Islet of Langerhans (tissue), 1 donor: ENCODE data around the gene CLPX.
"Not testable (repeated sequence)": the region's sequence is repeated elsewhere in the genome, so short reads cannot be mapped to it uniquely, and the experiment has no call there.

Experiments used
- FAIRE-seq: peaks from one replicate; lab custom pipeline; 2011; peaks lifted over from hg19 to GRCh38; lab: Jason Lieb, UNC

The CLPX gene

GRCh38 chr15:65204931-65205660, 20.0 kb upstream of the CLPX start:
- no peak for FAIRE-seq

GRCh38 chr15:65204236-65204930, 19.2 kb upstream of the CLPX start:
- no peak for FAIRE-seq

DNA sequence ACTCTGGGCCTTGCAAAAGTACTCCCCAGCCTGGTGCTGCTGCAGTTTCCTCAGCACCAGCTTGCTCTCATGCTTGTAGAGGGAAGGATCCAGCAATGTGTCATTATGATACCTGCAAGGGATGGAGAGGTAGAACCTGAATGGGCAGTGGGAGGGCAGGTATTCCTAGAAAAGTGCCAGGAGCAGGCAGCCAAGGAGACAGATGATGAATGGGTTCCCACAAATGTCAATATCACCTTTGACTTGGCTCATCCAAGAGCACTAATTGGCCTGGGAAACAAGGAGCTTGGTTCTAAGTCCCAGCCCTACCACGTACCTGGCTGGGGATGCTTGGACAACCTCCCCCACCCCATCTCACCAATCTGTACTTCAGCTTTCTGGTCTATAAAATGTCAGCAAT, 16.8 kb upstream of the CLPX start:
- FAIRE-seq, result no peak

DNA sequence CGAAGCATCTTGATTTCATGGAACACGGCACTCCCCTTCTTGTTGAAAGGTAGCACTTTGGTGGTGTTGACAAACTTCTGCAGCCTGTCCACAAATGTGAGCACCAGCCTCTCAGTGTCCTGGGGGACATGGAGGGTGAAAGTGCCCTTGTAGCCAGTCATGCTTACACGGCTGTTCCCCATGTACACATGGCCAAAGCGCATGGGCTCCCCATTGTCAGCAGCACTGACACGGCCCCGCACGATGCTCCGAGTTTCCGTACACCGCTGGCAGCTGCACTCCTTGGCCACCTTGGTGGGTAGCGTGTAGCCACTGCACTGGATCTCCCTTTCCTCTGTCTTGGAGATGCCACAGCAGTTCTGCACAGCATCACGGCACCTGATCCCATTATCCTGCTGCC, 13.4 kb upstream of the CLPX start:
- FAIRE-seq, result no peak

DNA sequence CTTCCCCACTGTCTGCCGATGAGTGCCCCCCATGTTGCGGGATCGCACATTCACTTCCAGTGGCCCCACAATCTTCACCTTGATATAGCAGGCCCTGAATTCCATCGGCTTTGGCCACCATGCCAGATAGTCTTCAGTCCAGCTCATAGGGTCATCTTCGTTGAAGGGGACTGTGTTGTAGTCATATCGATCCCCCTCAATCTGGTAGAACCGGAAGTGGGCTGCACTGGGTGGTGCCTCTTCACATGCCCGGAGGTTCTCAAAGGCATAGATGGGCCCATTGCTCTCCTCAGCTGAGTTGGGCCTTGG, 12.1 kb upstream of the CLPX start:
- no peak for FAIRE-seq

GRCh38 chr15:65196637-65197336, 11.6 kb upstream of the CLPX start:
- no peak for FAIRE-seq

- FAIRE-seq, result no peak
These were observed 10.4 kb upstream of the CLPX start for GRCh38 chr15:65195548-65195923.

DNA sequence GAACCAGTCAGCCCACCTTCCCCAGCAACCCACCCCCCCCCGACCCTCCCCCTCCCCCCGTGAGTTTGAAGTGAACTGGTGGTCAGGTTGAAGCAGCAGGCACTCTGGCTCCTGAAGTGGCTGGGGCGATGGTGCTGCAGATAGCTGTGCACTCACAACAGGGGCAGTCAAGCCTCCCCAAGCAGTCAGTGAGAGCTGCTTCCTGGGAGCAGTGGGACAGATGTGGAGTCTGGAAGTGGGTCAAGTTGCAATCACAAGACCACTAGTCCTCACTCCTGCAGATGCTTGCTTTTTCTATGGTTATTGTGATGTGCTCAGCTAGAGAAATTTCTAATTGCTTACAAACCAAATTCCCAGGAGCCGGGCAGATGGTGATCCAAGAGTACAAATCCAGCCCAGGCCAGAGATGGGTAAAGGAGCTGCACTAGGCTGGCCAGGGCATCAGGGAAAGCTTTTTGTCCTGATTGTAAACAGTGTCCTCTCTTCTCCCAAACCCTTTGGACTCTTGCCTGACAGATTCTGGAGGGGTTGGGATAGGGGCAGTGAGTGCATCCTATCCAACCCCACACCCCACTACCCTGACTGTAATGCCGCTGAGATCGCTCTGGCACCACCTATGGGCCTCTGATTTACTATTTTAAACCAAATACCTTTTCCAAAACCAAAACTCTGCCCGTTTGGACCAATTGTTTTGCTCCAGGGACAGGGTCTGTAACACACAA, 9.8 kb upstream of the CLPX start:
- no peak for FAIRE-seq

- no peak for FAIRE-seq
These were observed 6.9 kb upstream of the CLPX start for GRCh38 chr15:65192016-65192415.

- FAIRE-seq, result no peak
These were observed 4.1 kb upstream of the CLPX start for GRCh38 chr15:65189102-65189740.

DNA sequence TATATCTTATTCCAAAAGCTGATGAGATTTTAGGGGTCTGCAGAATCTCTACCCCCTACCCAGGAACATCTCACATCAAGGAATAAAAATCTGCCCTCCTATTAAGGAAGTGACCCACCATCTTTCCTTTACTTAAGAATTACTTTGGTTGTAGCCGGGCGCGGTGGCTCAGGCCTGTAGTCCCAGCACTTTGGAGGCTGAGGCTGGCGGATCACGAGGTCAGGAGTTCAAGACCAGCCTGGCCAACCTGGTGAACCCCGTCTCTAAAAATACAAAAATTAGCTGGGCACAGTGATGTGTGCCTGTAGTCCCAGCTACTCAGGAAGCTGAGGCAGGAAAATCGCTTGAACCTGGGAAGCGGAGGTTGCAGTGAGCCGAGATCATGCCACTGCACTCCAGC, 3.3 kb upstream of the CLPX start:
- FAIRE-seq, result not testable (repeated sequence)

DNA sequence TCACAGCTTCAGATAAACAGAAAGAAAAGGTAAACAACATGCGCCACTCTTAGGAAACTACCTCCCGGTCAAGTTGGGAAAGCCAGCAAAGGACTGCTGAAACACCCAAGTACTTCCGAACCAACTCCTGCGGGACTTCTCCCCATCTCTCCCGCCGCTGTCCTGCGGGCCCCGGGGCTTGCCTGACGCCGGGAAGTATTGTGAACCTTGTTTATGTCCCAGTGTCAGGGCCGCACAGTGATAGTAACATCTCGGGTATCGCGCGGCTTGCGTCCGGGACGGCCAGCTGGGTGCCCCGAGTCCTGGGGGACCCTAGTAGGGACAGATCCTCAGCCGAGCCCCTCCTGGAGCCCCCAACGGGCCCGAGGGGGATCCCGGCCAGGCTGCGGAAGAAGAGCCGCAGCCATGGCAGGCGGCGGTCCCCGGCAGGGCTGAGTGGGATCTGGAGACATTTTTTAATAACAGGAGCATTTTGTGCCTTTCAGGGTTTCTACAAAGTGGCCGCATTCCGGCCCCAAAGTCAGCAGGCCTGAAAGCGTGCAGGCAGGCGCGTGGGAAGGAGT, 756 bp downstream of the CLPX start:
- no peak for FAIRE-seq

- FAIRE-seq, result no peak
These were observed 1.3 kb downstream of the CLPX start for GRCh38 chr15:65183865-65184159.

DNA sequence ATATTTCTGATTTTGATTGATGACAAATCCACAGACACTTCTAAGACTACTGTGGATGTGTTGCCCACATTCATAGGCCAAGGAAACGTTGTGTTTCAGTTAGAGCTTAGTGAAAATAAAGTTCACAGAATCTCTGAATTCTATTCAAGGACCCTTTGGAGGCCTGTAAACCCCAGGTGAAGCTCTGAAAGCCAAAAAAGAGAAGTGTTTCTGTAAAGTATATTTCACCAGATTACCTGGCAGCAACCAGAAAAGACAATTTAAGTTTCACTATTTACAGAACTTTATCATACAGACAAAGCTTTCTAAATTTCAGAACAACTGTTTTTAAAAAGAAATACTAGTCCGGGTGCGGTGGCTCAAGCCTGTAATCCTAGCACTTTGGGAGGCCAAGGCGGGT, 2.6 kb downstream of the CLPX start:
- no peak for FAIRE-seq

- not testable (repeated sequence) for FAIRE-seq
These were observed 3.4 kb downstream of the CLPX start for GRCh38 chr15:65181582-65182353.

DNA sequence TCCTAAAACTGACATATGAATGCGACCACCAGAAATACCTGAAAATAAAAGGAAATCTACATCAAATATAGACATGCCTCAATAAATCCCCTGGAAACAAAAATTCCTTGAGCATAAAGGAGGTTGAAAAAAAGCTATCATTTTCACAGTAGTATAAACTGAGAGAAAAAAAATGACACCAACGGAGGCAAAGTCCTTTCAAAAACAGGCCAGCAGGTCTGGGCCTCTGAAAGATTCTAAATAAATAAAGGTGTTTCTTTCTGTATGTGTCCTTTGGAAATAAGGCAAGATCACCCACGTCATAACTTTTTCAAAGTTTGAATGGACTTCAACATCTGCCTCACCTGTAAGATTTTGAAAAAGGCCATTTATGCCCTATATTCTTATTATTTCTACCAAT, 5.0 kb downstream of the CLPX start:
- FAIRE-seq, result no peak

GRCh38 chr15:65177901-65178300, 7.2 kb downstream of the CLPX start:
- FAIRE-seq, result no peak

GRCh38 chr15:65176056-65176455, 9.1 kb downstream of the CLPX start:
- no peak for FAIRE-seq

- FAIRE-seq, result no peak
These were observed 9.6 kb downstream of the CLPX start for GRCh38 chr15:65175511-65175910.

DNA sequence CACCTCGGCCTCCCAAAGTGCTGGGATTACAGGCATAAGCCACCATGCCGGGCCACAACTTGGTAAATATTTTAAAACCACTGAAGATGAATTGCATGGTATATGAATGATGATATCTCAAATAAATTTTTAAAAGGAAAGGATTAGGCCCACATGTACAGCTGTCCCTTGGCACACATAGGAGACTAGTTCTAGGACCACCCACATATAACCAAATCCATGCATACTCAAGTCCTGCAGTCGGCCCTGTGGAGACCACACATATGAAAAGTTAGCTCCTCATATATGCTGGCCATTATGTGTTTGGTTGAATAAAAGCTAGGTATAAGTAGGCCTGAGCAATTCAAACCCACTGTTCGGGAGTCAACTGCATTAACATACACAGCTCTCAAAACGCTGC, 10.6 kb downstream of the CLPX start:
- FAIRE-seq, result no peak

DNA sequence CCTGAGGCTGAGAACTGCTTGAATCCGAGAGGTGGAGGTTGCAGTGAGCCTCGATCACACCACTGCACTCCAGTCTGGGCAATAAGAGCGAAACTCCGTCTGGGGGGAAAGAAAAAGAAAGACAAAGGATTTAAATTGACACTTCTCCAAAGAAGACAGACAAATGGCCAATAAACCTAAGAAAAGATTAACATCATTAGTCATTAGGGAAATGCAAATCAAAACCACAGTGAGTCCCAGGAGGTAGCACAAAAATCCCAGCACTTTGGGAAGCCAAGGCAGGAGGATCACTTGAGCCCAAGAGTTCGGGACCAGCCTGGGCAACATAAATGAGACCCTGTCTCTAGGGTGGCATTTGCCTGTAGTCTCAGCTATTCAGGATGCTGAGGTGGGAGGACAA, 12.6 kb downstream of the CLPX start:
- no peak for FAIRE-seq

DNA sequence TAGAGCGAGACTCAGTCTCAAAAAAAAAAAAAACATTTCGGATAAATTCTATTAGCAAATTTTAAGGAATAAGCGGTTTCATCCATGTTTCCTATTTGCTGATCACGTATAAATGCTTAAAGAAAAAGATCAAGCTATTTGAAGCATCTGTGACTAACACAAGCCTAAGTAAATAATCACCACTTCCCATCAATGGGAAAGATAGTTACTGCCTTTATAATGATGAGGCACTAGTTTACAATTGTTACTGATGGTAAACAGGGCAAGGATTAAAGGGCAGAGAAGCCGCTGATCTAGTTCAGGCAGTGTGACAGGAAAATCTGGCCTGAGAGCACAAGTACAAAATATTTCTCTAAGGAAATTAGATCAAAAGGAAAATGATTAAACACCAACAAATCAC, 13.7 kb downstream of the CLPX start:
- FAIRE-seq, result no peak
